Measurements from ENCODE around the gene RASGRP3.
"Not testable (repeated sequence)": the region's sequence is repeated elsewhere in the genome, so short reads cannot be mapped to it uniquely, and the experiment has no call there.

Gene RASGRP3

GRCh38 chr2:33476131-33476792 lies at the start of gene RASGRP3:
Gene RASGRP3, plus strand, starts transcription at chr2:33476649. Its CDS starts 38,488 bp downstream, at chr2:33515137.
- peak; percentile 62 for DNase-seq

GRCh38 chr2:33426666-33427231 lies 49.7 kb upstream of the RASGRP3 start:
- no peak for DNase-seq

GRCh38 chr2:33430077-33430476 lies 46.4 kb upstream of the RASGRP3 start:
- DNase-seq: no peak

GRCh38 chr2:33430856-33431255 lies 45.6 kb upstream of the RASGRP3 start:
- no peak for DNase-seq

- no peak for DNase-seq
These were observed 43.6 kb upstream of the RASGRP3 start for GRCh38 chr2:33432871-33433270.

- DNase-seq: no peak
These were observed 42.9 kb upstream of the RASGRP3 start for GRCh38 chr2:33433279-33434235.

DNA sequence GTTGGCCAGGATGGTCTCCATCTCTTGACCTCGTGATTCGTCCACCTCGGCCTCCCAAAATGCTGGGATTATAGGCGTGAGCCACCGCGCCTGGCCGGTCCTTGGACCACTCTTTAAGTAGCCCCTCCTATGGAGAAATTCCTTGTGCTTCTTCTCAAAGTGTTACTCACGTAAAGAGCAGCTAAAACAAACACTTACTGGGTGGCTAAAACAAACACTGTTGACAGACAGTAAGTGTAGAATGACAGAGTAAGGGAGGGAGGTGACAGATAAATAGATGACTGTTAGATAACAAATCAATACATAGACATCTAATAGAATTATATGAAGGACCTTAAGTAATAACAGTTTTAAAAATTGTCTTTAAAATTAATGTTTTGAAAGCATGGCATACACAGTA lies 40.9 kb upstream of the RASGRP3 start:
- DNase-seq: no peak

DNA sequence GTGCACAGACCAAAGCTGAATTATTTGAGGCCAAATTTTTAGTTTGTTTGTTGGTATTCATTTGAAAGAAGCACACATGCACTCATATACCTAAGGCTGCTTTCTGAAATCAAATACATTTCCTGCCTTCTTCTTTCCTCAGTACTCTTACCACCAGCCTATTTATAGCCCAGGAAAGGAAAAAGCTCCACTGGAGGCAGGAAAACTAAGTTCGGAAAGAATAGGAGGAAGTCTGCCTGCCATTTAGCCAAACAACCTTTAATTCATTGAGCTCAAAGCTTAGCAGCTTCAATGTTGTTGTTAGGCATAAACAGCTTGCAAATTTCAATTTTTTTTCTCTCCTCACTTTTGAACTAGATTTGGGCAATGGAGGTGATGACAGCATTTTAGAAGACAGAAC lies 40.4 kb upstream of the RASGRP3 start:
- no peak for DNase-seq

DNA sequence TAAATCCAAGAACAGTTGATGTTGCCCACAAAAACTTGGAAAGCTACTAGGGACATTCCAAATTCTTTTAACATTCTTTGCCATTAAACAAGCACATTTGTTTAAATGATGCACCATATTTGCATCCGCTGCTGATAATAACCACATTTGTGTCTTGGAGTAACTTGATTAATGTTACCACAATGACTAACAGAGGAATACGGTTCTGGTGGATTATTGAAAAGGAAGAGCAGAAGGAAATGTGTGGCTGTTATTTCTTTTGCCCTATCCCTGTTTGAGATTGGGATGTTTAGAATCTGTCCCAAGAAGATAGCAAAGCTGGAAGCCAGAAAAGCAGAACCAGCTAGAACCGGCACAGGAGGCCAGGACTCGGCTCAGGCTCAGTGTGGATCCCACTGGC lies 39.2 kb upstream of the RASGRP3 start:
- DNase-seq: no peak

DNA sequence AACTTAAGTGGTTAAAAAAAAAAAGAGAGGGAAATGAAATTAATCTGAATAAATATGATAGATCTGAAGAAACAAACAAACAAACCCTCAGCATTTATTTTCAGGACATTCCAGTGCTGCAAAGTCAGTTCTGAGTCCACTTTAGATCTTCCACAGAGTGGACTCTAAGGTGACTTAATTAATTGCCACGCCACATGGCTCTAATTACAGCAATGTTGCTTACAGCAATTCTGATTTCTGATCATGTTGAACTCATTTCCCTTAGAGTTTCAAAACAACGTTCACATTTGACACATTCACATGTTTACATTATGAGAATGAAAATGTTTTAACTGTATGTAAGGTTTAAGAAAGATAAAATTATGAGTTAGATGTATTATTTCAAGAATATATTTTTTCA lies 38.6 kb upstream of the RASGRP3 start:
- DNase-seq: no peak

DNA sequence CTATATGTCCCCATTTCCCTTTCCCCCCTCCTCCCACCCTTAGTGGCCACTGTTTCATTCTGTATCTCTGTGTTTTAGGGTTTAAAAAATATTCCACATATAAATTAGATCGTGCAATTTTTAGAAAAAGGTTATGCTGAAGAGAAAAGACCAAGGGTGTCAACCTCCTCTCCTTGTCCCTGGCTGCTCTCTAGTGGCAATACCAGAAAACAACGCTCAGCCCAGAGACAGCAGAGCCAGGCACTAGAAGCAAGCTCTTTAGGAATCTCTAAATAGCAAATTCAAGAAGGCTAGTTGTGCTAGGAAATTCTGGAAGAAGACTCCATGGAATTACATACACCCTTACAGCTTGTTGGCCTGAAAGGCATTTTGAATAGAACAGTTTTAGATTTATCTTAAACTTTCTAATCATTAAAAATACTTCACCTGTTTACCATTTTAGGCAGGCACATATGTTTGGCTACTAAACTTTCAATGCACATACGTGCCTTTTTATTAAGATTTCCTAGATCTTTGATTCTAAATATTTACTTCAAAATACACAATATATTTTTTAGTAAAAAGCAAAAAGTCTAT lies 35.1 kb upstream of the RASGRP3 start:
- no peak for DNase-seq

DNA sequence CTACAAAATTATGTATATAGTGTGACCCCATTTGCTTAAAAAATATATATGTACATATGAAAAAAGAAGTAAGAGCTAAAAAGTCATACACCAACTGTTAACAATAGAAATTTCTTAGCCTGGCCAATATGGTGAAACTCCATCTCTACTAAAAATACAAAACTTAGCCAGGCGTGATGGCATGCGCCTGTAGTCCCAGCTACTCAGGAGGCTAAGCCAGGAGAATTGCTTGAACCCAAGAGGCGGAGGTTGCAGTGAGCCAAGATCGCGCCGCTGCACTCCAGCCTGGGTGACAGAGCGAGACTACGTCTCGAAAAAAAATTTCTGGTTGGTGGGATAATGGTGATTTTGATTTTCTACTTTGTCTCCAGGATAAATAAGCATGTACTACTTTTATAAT lies 34.4 kb upstream of the RASGRP3 start:
- not testable (repeated sequence) for DNase-seq

DNA sequence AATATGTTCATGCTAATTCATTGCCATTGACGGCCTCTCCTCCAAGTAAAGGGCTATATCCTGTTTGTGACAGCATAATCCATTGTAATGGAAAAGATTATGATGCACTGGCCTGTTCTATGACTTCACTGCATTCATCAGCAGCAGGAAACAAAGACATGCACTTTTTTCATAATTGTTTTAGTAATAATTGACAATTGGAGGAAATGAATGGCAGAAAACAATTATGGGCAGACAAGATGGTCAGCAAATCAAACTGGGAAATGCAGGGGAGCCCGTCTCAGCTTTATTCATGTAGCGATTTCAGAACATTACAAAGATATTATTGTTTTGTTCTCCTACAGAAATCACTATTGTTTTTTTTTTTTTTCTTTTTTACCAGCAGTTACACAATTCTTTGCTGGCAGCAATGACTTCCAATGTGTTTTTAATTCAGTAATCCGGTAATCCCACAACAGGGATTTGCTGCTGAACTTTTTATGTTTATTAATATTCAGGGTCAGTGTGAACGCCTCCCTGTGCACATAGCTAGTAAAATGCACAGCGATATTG lies 33.8 kb upstream of the RASGRP3 start:
- no peak for DNase-seq

DNA sequence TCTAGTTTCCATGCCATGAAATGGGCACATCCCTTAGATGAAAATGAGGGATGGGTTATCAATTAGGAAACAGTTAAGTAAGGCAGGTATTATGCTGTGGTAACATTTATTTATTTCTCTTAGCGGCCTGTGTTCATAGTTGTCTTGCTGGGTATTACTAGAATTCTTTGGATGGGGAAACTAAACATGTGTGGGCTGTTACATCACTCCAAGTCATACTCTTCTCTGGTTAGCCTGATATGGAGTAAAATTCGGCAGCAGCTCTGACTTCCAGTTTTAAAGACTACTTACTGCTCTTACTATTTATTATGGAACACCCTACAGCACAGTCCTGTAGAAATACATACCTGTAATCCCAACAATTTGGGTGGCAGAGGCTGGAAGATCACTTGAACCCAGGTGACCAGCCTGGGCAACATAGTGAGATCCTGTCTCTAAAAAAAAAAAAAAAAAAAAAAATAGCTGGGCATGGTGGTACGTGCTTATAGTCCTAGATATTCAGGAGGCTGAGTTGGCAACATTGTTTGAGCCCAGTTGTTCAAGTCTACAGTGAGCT lies 33.1 kb upstream of the RASGRP3 start:
- DNase-seq: no peak

DNA sequence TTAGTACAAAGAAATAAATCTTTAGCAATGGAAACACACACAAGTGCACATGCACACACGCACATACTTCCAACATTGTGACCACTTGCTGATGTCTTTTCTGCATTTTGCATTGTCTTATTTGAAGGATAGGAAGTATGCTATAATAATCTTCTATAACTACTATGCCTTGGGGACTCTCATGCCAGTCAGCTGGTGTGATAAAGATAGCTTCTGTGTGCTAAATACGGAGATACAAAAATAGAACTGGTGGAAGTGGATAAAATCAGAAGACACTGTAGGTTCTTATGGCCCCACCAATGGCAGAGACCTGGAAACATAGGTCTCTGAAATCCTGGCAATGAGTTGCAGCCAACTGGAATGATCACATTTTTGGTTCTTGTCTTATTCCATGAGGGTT lies 31.5 kb upstream of the RASGRP3 start:
- DNase-seq: no peak

GRCh38 chr2:33448220-33448899 lies 28.1 kb upstream of the RASGRP3 start:
- DNase-seq: no peak

DNA sequence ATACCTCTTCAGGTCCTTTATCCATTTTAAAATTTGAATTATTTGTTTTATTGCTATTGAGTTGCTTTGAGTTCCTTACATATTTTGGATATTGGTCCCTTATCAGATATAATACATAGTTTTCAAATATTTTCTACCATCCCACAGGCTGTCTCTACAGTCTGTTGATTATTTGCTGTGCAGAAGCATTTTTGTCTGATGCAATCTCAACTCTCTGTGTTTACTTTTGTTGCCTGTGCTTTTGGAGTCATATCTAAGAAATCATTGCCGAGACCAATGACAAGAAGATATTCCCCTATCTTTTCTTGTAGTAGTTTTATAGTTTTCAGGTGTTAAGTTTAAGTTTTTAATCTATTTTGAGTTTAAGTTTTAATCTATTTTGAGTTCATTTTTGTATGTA lies 25.2 kb upstream of the RASGRP3 start:
- no peak for DNase-seq

DNA sequence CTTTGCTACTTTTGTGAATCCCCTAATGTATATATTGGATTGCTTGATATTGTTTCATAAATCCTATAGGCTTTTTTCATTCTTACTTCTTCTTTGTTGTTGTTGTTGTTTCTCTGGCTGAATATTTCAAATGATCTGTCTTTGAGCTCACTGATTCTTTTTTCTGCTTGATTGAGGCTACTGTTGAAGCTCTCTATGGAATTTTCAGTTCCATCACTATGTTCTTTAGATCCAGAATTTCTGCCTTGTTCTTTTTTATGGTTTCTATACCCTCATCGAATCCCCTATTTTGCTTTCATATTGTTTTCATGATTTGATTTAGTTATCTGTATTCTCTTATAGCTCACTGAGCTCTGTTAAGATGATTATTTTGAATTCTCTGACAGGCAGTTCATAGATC lies 24.6 kb upstream of the RASGRP3 start:
- no peak for DNase-seq

GRCh38 chr2:33452545-33452944 lies 23.9 kb upstream of the RASGRP3 start:
- no peak for DNase-seq

- no peak for DNase-seq
These were observed 22.5 kb upstream of the RASGRP3 start for GRCh38 chr2:33453905-33454479.

- no peak for DNase-seq
These were observed 18.7 kb upstream of the RASGRP3 start for GRCh38 chr2:33457556-33458247.

Measured in stimulated activated CD4-positive, alpha-beta T cell treated with anti-CD3 and anti-CD28 coated beads, Interleukin-4, amount 100 ng/mL, for 24 hours (primary cell).